ENCODE measurements around the gene MANEA.

Gene MANEA

GRCh38 chr6:95577304-95578105 is at the start of gene MANEA (continued):
- TF ChIP-seq PRDM2 (tag by site-specific recombination; IDR thresholded peaks at IDR 0.05; ENCODE audit: borderline replicate concordance) (no peak), ZNF544 (tag by site-specific recombination; IDR thresholded peaks at IDR 0.05) (no peak), ZNF629 (tag by site-specific recombination; IDR thresholded peaks at IDR 0.05) (no peak), TCF7L2 (IDR thresholded peaks at IDR 0.05; ENCODE audit: borderline replicate concordance, low read depth, low read length) (no peak), ZNF266 (tag by site-specific recombination; IDR thresholded peaks at IDR 0.05; ENCODE audit: low read depth) (no peak), ZNF610 (tag by site-specific recombination; IDR thresholded peaks at IDR 0.05; ENCODE audit: borderline replicate concordance) (no peak), ZNF175 (tag by site-specific recombination; IDR thresholded peaks at IDR 0.05) (no peak), FEZF1 (tag by site-specific recombination; IDR thresholded peaks at IDR 0.05) (no peak), ZNF670 (tag by site-specific recombination; IDR thresholded peaks at IDR 0.05; ENCODE audit: low read depth) (no peak), ZSCAN30 (tag by site-specific recombination; IDR thresholded peaks at IDR 0.05) (peak; percentile 82), ZNF624 (tag by site-specific recombination; IDR thresholded peaks at IDR 0.05) (no peak), ZNF704 (tag by site-specific recombination; IDR thresholded peaks at IDR 0.05) (no peak), OSR2 (tag by site-specific recombination; IDR thresholded peaks at IDR 0.05) (no peak), ZNF785 (tag by site-specific recombination; IDR thresholded peaks at IDR 0.05) (no peak), ZNF121 (tag by site-specific recombination; IDR thresholded peaks at IDR 0.05) (no peak)
- TF ChIP-seq, protein P1, sequence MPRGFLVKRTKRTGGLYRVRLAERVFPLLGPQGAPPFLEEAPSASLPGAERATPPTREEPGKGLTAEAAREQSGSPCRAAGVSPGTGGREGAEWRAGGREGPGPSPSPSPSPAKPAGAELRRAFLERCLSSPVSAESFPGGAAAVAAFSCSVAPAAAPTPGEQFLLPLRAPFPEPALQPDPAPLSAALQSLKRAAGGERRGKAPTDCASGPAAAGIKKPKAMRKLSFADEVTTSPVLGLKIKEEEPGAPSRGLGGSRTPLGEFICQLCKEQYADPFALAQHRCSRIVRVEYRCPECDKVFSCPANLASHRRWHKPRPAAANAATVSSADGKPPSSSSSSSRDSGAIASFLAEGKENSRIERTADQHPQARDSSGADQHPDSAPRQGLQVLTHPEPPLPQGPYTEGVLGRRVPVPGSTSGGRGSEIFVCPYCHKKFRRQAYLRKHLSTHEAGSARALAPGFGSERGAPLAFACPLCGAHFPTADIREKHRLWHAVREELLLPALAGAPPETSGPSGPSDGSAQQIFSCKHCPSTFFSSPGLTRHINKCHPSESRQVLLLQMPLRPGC (tag by site-specific recombination; IDR thresholded peaks at IDR 0.05), result no peak
- TF ChIP-seq, protein P2, sequence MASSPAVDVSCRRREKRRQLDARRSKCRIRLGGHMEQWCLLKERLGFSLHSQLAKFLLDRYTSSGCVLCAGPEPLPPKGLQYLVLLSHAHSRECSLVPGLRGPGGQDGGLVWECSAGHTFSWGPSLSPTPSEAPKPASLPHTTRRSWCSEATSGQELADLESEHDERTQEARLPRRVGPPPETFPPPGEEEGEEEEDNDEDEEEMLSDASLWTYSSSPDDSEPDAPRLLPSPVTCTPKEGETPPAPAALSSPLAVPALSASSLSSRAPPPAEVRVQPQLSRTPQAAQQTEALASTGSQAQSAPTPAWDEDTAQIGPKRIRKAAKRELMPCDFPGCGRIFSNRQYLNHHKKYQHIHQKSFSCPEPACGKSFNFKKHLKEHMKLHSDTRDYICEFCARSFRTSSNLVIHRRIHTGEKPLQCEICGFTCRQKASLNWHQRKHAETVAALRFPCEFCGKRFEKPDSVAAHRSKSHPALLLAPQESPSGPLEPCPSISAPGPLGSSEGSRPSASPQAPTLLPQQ (tag by site-specific recombination; IDR thresholded peaks at IDR 0.05), result no peak
- TF ChIP-seq, protein P3, sequence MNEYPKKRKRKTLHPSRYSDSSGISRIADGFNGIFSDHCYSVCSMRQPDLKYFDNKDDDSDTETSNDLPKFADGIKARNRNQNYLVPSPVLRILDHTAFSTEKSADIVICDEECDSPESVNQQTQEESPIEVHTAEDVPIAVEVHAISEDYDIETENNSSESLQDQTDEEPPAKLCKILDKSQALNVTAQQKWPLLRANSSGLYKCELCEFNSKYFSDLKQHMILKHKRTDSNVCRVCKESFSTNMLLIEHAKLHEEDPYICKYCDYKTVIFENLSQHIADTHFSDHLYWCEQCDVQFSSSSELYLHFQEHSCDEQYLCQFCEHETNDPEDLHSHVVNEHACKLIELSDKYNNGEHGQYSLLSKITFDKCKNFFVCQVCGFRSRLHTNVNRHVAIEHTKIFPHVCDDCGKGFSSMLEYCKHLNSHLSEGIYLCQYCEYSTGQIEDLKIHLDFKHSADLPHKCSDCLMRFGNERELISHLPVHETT (tag by site-specific recombination; IDR thresholded peaks at IDR 0.05), result no peak
- TF ChIP-seq, protein P4, sequence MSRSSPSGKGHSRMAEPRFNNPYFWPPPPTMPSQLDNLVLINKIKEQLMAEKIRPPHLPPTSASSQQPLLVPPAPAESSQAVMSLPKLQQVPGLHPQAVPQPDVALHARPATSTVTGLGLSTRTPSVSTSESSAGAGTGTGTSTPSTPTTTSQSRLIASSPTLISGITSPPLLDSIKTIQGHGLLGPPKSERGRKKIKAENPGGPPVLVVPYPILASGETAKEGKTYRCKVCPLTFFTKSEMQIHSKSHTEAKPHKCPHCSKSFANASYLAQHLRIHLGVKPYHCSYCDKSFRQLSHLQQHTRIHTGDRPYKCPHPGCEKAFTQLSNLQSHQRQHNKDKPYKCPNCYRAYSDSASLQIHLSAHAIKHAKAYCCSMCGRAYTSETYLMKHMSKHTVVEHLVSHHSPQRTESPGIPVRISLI (tag by site-specific recombination; IDR thresholded peaks at IDR 0.05), result no peak
- TF ChIP-seq, protein P5, sequence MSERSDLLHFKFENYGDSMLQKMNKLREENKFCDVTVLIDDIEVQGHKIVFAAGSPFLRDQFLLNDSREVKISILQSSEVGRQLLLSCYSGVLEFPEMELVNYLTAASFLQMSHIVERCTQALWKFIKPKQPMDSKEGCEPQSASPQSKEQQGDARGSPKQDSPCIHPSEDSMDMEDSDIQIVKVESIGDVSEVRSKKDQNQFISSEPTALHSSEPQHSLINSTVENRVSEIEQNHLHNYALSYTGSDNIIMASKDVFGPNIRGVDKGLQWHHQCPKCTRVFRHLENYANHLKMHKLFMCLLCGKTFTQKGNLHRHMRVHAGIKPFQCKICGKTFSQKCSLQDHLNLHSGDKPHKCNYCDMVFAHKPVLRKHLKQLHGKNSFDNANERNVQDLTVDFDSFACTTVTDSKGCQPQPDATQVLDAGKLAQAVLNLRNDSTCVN (tag by site-specific recombination; optimal IDR thresholded peaks at IDR 0.05), result peak; percentile 81
- TF ChIP-seq, protein P6, sequence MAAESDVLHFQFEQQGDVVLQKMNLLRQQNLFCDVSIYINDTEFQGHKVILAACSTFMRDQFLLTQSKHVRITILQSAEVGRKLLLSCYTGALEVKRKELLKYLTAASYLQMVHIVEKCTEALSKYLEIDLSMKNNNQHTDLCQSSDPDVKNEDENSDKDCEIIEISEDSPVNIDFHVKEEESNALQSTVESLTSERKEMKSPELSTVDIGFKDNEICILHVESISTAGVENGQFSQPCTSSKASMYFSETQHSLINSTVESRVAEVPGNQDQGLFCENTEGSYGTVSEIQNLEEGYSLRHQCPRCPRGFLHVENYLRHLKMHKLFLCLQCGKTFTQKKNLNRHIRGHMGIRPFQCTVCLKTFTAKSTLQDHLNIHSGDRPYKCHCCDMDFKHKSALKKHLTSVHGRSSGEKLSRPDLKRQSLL (tag by site-specific recombination; IDR thresholded peaks at IDR 0.05), result peak; percentile 80

Data from HEK293 (cell line).